Right renal cortex interstitium (tissue), 3 donors: ENCODE measurements around the gene PLPP7. TPM values are rescaled to one million over a fixed set of nuclear protein-coding genes. Genes with fewer than 3 reads are reported as not detected.
"Not testable (repeated sequence)": the region's sequence is repeated elsewhere in the genome, so short reads cannot be mapped to it uniquely, and the experiment has no call there.

ENCODE experiments used
- DNase-seq, 3 donors: peaks; one replicate each; pipeline ENCODE4 v3.0.0-alpha.2; 2013; ENCODE audit warnings: low read depth in 3 of 3, low spot score in 2 of 3
- polyA plus RNA-seq, 3 donors: library from polyadenylated mRNA; unstranded; fragments of 120-200 nt; gene quantifications; one replicate each; pipeline ENCODE4 v1.2.1, GENCODE V29; 2013; ENCODE audit not compliant: insufficient read length in 3 of 3

The PLPP7 gene
- polyA plus RNA-seq, 3 donors = 1.9 to 2.5 (median 2.0) TPM

DNA sequence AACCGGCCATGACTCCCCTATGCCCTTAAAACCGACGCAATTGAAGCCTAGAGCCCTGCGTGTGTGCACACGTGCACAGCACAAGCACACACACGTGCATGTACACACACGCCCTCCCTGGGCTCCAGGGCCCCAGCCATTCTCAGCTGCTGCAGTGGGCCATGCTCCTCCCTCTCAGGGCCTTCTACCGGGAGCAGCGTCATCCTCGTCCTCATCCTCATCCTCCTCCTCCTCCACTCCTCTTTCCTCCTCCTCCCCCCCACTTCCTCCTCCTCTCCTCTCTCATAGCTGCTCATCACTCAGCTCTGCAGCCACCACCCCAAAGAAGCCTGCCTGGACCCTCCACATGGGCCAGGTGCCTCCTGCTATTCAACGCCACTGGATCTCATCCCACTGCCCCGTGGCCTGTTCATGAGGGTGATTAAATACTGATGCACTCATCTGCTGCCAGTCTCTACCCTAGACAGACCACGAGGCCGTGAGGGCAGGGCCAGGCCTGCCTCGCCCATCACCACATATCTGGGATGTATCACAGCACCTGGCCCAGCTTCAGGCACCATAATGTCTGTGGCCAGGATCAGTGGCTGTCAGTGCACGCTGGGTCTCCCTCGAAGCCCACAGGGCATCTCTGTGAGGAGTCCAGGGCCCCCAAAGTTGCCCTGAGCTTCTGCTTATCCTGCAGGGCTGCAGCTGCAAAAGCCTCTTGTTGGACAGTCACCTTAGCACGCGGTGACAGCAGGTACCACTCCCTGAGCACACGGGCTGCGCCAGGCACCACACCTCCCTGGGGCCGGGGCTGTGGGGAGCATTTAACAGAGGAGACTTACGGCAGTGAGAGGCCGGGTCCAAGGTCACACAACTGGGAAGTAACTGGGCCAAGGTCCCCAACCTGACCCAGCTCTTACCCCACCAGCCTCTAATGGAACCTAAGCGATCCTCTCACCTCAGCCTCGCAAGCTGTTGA, 23.0 kb upstream of the PLPP7 start:
- DNase-seq = no peak

DNA sequence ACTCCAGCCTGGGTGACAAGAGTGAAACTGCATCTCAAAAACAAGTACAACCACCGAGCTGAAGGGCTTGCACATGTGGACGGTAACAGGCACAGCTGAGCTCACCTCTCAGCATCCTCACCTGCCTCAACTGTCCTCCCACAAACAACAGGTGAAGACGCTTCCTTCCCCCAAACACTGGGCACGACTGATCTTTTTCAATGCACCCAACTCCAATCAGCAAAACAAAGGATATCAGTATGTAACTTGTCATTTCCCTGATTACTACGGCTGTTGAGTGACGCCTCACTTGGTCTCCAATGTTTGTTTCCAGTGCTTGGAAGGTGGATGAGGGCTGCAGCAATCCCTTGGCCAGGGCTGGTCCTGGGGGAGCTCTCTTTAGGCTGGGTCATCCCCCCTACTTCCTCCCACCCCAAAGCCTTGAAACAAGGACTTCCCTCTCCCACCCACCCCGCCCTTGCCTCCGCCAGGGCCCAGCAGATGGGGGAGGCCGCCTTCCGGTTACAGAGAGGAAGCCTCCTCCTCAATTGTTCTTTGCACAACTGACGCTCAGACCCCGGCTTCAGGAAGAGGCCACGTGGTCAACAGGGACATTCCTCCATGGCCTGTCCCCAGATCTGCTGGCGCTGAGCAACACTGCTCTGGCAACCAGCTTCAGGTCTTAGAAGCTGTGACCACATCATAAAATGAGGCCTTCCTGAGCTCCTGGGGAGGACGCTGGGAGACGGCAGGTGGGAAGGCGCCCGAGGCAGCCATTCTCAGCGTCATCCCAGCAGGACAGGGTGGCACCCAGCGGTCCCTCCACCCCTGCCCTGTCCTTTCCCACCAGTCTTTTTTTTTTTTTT, 19.1 kb upstream of the PLPP7 start:
- DNase-seq = no peak

DNA sequence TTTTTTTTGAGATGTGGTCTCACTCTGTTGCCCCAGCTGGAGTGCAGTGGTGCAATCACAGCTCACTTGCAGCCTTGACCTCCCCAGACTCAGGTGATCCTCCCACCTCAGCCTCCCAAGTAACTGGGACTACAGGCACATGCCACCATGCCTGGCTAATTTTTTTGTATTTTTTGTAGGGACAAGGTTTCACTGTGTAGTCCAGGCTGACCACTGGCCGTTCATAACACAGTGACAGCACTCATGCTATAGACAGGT, 18.6 kb upstream of the PLPP7 start:
- not testable (repeated sequence) for DNase-seq

DNA sequence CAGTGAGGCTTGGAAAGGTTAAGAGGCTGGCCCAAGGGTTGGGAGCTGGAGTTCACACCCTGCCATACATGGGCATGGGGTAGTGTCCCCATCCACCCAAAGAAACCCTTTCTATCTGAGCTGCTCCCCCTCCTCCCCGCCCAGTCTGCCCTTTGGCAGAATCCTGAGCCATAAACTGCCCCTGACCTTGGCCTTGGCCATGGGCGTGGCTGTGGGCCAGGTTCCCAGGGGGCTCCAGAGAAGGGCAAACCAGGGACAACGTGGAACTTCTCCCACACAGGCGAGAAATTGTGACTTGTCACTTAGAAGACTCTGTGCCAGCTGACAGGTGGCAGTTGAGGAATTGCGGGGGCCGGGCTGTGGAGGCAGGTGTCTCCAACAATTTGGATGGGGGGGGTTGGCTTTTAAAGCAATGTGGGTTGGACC, 18.0 kb upstream of the PLPP7 start:
- no peak for DNase-seq

DNA sequence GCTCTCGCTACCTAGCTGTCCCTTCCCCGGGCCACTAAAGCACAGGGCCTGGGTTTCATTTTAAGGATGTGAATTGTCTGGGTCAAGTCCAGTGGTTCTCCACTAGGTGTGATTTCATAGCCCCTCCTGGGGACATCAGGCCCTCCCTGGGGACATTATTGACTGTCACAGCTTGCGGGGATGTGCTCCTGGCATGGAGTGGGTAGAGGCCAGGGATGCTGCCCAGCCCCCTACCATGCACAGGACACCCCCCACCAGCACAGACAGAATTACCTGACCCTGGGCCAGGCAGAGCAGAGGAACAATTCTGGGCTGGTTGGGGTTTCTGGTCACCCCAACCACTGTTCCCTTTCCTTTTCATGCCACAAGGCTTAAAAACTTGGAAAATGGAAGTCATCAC, 17.3 kb upstream of the PLPP7 start:
- DNase-seq = no peak

DNA sequence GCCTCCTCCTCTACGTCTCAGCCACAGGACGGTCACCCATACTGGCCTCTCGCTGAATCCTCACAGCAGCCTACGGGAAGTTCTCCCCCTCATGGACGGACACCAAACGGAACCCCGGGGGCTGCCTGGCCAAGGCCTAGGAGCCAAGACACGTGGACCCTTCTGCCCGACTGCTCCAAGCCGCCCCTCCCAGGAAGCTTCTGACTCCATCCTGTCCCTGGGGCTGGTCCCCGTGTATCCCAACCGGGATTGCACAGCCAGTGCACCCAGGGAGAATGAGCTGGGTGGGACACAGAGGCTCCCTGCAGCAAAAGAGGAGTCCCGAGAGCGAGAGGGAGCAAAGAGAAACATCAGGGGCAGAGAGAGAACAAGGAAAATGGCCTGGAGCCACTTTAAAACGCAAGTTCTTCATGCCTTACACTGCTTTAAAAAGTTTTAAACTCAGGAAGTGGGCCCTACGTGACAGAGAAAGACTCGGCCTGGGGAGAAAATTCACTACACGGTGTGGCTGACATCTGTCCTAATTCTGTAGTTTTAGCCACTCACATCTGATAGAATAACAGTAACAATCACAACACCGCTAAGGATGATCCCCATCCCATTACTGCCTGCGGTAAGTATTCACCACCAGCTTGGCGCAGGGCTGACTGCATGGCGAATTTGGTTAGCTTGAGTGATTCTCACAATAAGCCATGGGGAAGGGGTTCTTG, 16.2 kb upstream of the PLPP7 start:
- DNase-seq = no peak

DNA sequence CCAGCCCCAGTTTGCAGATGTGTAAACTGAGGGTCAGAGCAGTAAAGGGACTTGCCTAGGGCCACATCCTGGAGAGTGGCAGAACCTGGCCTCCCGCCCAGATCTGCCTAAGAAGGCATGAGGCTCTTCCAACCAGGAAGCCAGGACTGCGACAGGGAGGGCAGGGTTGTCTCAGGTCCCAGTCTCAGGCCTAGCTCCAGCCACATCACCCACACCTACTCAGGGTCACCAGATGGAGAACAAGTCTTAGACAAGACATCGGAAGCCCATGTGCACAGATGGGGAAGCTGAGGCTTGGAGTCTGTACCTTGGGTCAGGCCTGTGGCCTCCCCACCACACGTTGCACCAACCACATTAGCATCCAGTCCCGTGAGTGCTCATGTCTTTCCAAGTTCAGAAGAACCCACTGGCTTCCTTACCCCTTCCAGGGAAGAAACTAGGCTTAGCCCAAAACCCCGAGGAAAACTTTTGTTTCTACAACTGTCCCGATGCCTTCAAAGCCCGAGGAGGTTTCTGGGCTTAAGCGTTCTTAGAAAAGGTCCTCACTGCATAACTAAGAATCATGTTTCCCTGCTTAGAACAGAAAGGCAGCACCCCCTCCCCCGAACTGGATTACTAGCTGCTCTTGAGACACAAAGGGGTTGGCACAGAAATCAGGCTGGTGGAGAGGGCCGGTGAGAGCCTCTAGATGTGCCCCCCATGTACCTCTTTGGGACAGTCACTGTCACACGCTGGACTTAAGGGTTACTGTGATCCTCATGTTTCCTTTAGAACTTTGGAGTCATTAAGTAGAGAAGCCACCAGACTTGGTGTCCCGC, 15.5 kb upstream of the PLPP7 start:
- DNase-seq = no peak

DNA sequence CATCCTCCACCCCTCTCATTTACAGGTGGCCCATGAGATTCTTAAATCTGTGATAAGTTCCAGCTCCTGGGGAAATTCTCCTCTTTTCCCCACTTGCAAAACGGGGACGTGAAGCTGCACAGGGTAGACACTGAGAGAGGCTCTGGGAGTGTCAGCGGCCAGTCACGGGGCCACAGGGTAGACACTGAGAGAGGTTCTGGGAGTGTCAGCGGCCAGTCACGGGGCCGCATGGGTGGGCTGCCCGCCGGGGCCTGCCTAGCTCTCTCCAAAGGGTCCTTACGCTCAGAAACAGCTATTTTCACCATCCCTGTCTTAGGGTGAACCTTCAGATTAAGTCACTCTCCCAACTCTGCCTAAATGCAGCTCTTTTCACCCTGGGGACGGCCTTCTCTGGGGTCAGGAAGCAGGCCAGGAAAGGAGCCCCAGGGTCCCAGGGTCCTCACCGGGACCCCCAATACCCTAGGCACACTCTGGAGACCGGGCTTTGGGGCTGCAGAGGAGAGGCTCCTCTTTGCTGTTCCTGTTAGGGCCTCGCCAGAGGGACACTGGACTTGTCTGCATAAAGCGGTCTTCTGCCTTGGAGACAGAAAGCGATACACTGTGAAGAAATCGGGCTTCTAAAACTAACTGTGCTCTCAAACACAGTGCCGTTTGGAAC, 14.7 kb upstream of the PLPP7 start:
- DNase-seq = no peak

DNA sequence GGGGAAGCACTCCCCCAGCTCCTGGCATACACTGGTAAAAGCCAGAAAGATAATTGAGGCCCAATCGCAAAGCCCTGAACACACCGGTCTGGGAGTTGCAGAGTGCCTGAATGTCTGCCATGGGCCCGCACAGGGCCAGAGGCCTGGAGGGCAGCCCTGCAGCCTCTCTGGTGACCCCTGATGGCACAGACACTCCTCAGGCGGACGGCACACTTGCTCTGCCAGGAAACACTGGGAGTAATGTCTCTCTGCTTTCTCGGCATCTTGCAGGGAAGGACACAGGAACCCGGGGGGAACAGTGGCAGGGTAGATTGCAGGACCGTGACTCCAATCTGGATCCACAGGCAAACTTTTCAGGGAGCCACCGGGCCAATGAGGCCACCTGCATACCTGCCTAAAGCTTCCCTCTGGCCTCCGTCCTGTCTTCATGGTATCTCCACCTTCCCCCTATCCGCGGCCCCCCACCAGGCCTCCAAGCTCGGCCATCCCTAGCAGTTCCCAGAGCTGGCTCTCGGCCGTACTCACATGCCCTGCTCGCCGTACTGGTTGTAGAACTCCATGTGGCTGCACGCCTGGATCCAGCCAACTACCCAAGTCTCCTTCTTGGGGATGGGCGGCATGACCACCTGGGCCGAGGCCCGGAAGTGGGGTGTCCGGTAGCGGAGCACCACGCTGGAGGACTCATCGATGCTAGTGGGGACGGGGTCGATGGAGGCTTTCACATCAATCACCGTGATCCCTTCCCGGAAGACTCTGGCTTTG, 14.0 kb upstream of the PLPP7 start:
- DNase-seq = no peak

DNA sequence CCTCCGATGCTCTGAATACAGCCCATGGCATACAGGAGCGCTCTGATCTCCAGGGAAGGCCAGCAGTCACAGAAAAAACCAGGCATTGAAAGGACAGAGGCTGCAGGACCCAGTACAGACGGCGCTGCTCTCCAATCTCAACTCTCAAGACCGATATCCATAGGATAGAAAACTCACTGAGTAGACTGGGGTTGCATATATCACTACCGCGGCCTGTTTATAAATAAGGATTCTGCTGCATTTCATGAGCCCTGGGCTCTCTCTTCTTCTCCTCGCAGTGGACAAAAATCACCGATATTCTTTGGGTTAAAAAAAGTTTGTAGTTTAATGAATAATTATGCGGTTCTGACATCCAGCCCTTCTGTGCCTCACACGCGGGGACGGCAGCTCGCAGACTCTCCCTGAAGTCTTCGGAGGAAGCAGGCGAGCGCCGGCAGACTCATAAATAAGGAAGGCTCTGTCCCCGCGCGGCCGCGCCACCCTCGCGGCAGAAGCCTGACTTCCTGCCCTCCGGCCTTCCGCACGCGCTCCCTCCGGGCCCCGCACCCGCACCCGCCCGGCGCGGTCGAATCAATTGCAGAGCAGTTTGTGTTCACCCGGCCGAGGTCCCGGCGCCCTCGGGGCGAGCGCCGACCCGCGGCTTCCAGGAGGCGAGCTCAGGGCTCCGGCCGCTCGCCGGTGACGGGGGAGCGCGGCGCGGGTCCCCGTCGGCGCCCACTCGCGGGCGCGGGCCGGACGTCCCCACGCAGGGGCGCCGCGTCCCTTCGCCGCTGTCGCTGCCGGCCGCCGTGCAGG, 13.2 kb upstream of the PLPP7 start, which contains the start of gene FAM78A:
Gene FAM78A, minus strand, starts transcription at position 417 of the 795 bp plus-strand sequence. Its CDS starts 331 bp downstream, at position 86.
- DNase-seq = no peak

DNA sequence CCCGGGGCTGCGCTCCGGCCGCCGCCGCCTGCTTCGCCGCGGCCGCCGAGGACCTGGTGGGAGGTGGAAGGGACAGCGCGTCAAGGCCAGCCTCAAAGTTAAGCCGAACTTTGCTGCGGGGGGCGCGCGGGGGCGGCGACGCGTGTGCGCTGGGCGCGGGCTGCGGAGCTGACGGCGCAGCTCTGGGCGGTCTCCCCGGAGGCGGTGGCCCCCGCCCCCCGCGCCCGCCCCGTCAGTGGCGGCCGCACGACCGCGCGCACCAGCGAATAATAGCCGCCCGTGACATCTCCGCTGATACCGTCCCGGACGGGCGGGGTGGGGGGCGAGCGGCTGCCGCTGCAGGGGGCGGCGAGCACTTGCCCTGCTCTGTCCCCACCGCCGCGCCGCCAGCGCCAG, 12.6 kb upstream of the PLPP7 start:
- no peak for DNase-seq

DNA sequence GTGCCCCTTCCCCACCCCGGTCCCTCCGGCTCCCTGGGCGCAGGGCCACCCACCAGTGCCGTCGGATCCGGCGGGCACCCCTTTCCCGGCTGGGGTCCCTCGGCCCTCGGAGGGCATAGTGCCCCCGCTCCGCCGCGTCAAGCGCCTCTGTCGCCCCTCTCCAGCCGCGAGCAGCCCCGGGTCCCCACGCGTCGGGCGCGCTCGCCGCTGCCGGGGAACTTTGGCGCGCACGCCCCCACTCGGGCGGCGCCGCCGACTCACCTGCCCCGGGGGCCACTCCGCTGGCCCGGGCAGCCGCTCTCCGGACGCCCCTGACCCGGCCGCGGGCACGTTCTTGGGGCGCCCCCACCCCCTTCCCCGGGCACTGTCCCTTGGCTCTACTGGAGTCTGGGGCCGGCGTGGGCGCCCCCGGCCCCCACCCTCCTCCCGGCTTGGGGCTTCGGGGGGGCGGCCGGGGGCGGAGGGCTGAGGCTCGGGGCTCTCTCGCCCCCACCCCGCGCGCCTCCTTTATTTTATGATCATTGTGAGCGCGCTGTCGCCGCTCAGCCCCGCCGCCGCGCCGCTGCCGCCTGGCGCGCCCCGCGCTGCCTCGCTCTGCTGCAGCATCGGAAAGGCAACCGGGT, 12.1 kb upstream of the PLPP7 start:
- DNase-seq = no peak

DNA sequence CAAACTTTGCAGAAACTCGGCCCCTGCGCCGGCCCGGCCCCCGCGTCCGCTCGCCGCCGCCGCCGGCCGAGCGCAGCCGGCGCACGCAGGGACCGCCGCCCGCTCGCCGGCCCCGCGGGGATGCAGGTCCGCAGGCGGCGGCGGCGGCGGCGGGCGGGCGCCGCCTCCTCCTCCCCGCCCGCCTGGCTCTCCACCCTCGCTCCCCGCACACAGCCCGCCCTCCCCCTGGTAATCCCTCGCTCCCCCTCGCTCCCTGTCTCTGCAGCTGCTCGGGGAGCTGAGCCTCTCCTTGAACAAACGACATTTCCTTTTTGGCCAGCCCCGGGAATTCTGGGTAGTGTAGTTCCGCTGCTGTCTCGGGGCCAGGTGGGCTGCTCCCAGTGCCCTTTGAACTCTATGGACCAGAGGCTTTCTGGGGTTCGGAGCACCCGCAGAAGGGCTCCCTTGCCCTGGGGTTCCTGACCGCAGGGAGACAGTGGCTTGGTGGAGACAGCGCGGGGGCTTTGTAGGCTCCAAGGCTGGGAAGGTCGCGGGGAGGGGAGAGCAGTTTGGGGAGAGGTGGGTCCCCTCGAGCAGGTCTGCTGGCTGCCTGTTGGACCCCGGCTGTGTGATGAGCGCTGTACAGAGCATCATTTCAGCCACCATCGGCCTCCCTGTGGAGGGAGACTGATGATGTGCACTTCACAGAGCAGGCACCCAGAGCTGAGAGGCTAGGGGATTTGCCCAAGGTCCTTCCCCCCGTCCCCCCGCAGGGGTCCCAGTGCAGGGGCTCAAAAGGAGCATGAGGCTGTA, 11.4 kb upstream of the PLPP7 start:
- peak; percentile 41 to 73 (median 63) for DNase-seq

DNA sequence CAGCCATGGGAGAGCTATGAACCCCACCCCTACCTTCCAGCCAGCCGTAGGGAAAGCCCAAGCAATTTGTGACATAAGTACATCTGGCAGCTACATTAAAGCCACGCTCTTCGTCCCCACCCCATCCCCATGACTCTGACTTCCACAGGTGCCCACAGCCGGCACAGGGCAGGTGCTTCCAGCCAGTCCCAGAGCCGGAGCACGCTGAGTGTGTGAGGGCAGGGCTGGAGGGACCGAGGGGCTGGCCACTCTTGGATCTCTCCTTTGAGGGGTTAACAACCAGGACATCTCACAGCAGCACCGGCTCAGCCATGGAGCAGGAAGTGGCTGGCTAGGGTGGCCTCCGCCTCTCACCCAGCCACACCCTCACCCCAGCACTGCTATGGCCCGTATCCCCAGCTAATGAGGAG, 10.8 kb upstream of the PLPP7 start:
- DNase-seq = no peak

DNA sequence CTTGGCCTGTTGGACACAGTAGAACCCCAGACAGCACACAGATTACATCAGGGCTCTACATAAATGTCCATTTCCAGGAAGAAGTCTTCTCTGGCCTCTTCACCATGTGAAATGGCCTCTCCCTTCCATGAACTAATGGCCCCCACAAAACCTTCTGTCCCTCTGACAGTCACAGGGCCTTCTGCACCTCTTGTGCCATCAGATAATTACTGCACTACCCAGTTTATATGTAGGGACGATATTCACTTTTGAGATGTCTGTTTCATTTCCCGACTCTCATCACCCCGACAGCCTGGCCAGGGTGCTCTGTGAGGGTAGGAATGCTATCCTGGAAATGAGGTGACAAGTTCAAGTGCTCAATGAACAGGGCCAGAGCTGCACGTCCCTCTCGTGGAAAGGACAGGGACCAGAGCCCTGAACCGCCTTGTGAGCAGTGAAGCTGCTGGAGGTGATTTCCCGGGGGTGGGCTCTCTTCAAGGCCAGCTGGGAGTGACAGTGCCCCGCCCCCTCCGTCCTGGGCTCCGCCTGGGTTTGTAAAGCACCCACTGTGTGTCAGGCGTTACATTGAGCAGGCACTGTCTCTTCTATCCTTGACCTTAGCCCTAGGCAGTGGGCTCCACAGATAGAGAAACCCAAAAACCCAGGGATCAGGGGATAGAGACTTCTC, 10.2 kb upstream of the PLPP7 start:
- DNase-seq = no peak

DNA sequence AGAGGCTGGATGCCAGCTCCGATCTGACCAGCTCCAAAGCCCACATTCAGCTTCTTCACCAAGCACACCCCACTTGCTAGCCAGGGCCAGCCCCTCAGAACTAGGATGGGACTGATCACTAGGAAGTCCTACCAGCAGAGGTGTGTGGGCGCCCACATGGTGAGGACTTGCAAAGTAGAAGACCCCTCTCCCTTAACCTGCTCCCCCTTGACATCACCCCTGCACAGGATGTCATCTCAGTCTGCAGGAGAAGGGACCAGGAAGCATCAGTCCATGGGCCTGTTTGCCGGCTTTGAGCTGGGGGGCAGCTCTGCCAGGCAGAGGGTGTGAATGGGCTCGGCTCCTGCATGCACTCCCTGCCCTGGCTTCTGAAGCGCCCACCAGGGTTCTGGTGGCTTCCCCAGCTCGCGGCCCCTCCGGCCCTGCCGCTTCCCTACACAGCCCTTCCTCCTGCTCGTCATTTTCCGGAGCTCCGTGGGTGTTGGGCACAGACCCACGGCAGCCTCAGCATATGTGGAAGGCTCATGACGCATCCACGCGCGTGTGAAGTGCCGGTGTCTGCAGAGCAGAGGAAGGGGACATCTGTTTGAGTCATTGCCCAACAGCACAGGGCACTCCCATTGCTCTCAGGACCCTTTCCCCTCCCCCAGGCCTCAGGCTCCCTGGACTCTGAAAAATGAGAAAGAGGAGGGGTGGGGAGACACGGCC, 9.5 kb upstream of the PLPP7 start:
- DNase-seq = no peak
